NCI-H1105 treated with DMSO at 0.1 percent for 48 hours (cell line): Measurements from ENCODE around the gene TYRO3.
A peak's percentile ranks its signal among the peaks of the same experiment; 100 is the strongest.
"Not testable (repeated sequence)": the region's sequence is repeated elsewhere in the genome, so short reads cannot be mapped to it uniquely, and the experiment has no call there.

Experiments used
- DNase-seq: peaks from one replicate; lab custom pipeline; 2025; lab: John Stamatoyannopoulos, UW

TYRO3 gene

DNA sequence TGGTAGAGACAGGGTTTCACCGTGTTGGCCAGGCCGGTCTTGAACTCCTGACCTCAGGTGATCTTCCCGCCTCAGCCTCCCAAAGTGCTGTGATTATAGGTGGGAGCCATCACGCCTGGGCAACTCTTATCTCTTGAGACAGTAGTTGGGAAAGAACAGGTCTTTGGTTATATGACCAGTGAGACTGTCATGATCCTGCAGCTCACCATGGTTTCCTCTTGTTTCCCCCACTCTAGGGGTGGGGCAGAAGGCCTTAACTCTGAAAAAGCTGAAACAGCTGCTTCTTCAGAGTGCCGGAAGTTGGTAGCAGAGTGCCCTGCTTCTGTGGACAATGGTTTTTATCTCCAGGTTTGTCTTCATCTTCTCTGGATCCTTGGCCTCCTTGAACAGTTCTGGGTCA lies 4.7 kb upstream of the TYRO3 start:
- no peak for DNase-seq

DNA sequence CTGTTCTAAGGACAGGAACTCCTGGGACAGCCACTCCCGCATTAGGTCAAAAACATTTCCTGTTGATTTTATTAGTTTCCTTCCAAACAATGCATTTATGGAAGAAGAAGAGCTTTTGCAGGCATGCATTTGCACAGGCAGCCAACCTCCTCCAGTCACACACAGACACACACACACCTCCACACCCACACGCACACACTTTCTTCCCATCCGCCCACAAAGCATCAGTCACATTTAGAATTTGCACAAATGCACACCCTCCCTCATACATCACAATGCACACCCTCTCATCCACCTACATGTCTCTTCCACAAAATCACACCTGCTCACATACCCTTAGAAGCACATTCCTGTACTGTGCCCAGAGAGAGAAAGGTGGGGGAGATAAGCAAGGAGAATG lies 4.1 kb upstream of the TYRO3 start:
- no peak for DNase-seq

- DNase-seq: no peak
These were observed 2.3 kb upstream of the TYRO3 start for GRCh38 chr15:41556677-41557076.

- DNase-seq: peak; percentile 67
These were observed 1.2 kb upstream of the TYRO3 start for GRCh38 chr15:41557673-41558399.

DNA sequence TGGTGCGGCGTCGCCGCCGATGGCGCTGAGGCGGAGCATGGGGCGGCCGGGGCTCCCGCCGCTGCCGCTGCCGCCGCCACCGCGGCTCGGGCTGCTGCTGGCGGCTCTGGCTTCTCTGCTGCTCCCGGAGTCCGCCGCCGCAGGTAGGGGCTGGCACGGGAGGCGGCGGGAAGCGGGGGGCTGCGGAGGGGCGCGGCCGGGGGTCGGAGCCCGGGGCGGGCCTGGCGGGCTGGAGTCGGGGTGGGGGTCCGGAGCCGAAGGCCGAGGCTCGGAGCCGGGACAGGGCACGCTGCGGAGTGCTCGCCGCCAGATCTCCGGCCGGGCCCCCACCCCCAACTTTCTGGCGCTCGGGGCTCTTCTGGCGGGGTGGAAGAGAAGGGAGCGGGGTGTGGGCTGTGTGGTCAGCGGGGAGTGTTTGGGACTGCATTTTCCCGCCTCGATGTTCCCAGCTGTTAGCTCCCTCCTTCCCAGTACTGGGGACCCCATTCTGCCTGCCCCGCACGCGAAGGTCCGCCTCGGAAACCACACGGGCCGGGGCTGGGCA lies 299 bp downstream of the TYRO3 start:
- no peak for DNase-seq

DNA sequence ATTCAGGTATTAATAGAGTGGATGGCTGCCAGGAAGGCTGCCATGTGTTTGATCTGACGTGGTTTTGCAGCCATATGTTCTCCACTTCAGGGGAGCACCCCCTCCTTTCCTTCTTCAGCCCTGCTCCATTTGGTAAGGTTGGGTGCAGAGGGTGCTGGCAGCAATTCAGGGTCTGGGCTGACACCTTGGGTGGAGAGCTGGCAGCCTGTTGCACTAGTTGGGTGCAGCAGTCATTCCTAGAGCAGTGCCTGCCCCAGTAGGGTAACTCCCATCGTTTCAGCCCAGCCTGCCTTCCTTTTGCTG lies 1.5 kb downstream of the TYRO3 start:
- peak; percentile 22 for DNase-seq

DNA sequence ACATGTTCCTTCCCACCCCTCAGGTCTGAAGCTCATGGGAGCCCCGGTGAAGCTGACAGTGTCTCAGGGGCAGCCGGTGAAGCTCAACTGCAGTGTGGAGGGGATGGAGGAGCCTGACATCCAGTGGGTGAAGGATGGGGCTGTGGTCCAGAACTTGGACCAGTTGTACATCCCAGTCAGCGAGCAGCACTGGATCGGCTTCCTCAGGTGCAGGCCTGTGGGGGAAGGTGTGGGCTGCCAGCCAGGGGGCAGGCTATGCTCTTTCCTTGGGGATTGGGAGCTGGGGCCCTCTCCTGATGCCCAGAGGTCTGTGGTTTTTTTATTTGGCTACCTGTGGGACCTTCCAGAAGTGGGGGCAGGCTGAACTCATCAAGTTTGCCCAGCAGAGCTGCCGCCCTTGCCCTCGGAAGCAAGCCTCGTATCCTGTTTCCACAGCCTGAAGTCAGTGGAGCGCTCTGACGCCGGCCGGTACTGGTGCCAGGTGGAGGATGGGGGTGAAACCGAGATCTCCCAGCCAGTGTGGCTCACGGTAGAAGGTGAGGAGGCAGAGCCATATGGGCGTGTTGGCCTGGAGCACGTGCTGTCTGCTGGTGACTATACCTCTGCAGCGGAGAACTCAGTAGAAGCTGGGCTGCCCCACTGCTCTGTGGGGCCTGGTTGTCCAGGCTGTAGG lies 2.2 kb downstream of the TYRO3 start:
- DNase-seq: no peak

GRCh38 chr15:41561777-41562145 lies 2.7 kb downstream of the TYRO3 start:
- no peak for DNase-seq

DNA sequence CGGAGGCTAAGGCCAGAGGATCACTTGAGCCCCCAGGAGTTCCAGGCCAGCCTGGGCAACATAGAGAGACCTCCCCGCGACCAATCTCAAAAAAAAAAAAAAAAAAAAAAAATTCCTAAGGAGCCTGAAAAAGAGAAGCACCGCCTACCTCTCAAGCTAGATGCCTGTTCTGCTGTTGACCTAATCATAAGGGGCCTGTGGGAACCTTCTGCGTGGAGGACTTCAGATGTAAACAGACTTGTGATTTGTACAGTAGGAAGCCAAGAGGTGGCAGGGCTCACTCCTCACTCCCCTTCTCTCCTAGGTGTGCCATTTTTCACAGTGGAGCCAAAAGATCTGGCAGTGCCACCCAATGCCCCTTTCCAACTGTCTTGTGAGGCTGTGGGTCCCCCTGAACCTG lies 3.2 kb downstream of the TYRO3 start:
- DNase-seq: no peak

DNA sequence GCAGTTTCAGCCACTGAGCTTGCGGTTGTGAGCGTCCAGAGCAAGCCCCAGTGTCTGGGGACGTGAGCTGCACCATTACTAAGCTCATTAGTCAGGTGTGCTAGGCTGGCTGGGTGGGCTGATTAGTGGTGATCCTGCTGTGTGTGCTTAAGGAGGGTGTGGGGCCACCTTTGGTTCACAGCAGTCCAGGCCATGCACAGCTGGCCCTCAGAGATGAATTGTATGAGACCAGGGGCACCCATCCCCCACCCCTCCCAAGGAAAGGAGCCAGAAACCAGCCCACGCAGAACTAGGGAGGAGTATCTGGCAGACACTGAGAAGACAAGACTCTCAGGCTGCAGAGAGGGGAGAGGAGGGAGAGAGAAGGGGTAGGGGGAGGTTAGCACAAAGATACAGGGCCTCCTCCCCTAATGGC lies 3.8 kb downstream of the TYRO3 start:
- no peak for DNase-seq

DNA sequence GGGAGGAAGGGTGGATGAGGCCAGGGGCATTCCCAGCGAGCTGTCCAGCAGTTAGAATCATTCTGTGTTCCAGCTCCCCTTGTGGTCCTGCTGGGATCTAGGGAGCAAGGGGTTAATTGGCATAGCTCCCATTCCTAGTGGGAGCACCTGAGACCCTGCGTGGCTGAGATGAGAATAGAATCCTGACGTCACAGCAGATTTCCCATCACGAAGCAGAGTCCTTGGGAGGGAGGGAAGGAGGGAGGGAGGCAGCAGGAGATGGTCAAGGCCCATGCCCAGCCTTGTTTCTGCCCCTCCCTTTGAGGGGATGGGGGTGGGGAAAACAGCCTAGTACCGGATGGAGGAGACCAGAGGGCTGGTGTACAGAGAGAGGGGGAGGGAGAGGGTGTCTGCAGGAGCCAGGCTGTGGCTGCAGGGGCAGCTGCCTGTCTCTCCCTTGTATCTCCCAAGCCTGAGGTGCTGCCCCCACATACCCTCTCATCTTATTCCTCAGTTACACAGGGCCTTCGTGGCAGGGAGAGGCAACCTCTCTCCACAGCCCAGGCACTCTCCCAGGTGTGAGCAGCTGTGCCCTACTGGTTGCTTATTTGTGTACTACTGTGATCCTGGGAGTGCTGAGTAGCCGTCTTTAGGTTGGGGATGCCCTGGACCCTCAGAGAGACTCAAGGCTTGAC lies 5.4 kb downstream of the TYRO3 start:
- no peak for DNase-seq

- DNase-seq: no peak
These were observed 6.0 kb downstream of the TYRO3 start for GRCh38 chr15:41564960-41565502.

DNA sequence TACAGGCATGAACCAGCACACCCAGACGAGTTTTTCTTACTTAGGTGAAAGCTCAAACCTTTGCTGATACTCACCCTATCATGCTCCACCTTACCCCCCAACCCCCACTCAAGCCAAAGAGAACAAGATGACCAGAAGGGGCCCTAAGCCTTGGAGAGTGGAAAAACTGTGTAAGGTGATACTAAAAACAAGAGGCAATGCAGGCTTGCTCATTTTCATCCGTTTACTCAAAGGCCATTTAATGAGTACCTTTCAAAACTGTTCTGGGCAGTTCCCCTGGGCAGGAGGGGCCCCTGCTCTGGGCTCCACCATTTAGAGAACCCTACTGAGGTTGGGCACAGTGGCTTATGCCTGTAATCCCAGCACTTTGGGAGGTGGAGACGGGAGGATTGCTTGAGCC lies 6.7 kb downstream of the TYRO3 start:
- no peak for DNase-seq

DNA sequence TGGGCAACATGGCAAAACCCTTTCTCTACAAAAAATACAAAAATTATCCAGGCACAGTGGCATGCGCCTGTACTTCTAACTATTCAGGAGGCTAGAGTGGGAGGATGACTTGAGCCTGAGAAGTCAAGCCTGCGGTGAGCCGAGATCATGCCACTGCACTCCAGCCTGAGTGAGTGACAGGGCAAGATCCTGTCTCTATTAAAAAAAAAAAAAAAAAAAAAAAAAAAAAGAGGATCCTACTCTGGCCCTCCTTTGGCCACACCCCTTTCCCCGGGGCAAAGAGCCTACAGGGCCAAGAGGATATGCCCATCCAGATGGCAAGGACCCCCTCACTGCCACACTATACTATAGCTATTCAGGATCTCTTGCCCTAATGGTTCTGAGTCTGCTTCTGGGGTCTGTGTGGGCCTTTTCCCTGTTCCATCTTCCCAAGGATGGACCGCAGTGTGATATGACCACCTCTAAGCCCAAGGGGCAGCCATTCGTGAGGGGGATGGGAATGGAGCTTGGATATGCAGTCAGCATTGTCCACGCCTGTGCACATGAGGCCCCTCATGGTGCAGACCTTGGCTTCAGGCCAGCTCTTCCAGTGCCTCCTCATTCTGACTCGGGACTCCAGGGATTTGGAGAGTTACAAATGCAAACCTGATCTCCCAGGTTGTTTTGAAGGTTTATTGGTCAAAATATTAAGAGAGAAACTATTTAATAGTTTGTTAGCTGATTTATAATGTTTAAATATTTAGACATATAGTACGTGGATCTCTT lies 7.3 kb downstream of the TYRO3 start:
- DNase-seq: no peak

DNA sequence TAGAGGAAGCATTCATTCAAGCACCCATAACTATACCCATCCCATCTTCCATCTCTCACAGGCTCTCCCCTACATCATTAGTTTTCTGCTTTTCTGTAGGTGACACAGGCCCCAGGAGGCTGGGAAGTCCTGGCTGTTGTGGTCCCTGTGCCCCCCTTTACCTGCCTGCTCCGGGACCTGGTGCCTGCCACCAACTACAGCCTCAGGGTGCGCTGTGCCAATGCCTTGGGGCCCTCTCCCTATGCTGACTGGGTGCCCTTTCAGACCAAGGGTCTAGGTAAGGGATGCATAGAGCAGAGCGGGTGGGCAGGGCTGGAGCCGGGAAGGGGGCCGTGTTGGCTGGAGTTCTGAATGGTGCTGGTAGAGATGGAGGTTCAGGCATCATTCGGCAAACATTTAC lies 8.2 kb downstream of the TYRO3 start:
- no peak for DNase-seq

GRCh38 chr15:41567862-41568261 lies 8.8 kb downstream of the TYRO3 start:
- no peak for DNase-seq

DNA sequence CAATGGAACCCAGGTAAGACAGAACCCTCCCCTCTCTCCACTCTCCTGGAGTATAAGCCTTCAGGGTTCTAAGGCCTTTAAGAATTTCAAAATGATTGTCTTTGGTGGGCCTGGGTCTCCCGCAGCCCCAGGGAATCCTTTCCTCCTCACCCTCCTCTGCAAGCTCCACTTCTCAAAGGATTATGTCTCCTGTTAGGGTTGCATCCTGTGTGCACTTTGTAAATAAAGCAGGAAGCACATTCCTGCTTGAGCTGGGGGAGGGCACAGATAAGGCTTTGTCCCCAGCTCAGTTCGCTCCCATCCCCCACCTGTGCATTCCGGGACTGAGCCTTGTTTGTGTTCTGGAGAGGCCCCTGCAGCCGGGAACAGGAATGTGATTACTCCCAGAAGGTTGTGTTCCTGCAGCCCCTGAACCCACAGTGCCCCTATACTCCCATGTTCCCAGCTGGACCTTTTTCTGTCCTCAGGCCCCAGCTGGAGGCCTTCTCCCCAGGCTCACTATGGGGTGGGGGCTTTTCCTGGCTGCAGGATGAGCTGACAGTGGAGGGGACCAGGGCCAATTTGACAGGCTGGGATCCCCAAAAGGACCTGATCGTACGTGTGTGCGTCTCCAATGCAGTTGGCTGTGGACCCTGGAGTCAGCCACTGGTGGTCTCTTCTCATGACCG lies 9.5 kb downstream of the TYRO3 start:
- DNase-seq: no peak

DNA sequence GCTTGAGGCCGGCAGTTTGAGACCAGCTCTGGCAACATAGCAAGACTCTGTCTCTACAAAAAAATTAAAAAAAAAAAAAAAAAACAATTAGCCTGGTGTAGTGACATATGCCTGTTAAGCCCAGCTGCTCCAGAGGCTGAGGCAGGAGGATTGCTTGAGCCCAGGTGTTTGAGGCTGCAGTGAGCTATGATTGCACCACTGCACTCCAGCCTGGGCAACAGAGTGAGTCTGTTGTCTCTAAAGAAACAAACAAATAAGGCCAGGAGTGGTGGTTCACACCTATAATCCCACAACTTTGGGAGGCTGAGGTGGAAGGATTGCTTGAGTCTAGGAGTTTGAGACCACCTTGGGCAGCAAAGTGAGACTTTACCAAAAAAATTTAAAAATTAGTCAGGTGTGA lies 10.2 kb downstream of the TYRO3 start:
- DNase-seq: not testable (repeated sequence)

DNA sequence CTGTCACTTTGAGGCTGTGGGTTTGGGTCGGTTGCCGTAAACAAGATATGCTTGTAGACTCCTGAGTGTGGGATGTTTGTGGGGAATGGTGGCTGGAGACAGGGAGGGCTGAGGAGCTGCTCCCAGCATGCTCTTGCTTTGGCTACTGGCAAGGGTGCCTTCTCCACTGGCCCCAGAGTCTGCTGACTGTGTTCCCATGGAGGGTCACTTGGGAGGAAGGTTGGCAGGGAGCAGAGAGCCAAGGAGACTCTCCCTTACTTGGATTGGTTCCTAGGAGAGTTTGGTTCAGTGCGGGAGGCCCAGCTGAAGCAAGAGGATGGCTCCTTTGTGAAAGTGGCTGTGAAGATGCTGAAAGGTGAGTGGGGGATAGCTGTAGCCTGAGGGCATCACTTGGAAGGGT lies 11.8 kb downstream of the TYRO3 start:
- no peak for DNase-seq

GRCh38 chr15:41571948-41572347 lies 12.9 kb downstream of the TYRO3 start:
- no peak for DNase-seq

- DNase-seq: no peak
These were observed 13.9 kb downstream of the TYRO3 start for GRCh38 chr15:41572866-41573265.

GRCh38 chr15:41573396-41573795 lies 14.4 kb downstream of the TYRO3 start:
- DNase-seq: no peak
